ENCODE results near the gene PITPNC1. TPM values are rescaled to one million over a fixed set of nuclear protein-coding genes. Genes with fewer than 3 reads are reported as not detected.

PITPNC1 gene
- total RNA-seq, 4 donors from 2014 or later: 1.6 to 6.0 (median 3.2) TPM

DNA sequence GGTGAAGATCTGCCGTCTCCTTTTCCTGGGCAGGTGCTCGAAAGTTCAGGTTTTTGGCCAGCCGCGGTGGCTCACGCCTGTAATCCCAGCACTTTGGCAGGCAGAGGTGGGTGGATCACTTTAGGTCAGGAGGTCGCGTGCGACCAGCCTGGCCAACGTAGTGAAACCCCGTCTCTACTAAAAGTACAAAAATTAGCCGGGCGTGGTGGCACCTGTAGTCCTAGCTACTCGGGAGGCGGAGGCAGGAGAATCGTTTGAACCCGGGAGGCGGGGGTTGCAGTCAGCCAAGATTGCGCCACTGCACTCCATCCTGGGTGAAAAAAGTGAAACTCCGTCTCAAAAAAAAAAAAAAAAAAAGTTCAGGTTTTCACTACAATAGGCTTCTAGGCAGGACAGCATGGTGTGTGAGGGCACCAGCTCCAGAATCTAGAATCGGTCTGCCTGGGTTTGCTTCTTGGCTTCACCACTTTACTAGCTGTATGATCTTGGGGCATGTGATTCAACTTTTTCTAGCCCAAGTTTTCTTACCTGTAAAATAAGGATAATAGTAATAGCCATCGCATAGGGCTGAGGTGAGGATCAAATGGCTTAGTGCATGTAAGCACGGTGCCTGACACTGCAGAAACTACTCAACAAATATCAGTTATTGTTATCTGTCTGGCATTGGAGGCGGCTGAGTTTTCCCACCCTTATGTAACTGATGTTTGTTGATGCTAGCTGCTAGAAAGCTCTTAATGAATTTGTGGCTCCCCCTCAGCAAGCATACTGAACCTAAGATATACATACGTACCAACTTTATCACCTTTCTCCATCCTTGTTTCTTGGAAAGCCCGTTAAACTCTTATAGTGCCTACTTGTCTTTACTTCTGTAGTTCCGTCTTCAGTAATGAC, 12.0 kb upstream of the PITPNC1 start:
- peak overlapping the region; percentile 96 for H3K4me3 ChIP-seq
- peaks cover 50% of the 10 kb centered on the region for H3K4me1 ChIP-seq
- H3K36me3 ChIP-seq: peaks cover 3% of the 10 kb centered on the region
- 53% methylated on average over 26 of the region's 26 CpGs for WGBS
- TF ChIP-seq, protein P1, sequence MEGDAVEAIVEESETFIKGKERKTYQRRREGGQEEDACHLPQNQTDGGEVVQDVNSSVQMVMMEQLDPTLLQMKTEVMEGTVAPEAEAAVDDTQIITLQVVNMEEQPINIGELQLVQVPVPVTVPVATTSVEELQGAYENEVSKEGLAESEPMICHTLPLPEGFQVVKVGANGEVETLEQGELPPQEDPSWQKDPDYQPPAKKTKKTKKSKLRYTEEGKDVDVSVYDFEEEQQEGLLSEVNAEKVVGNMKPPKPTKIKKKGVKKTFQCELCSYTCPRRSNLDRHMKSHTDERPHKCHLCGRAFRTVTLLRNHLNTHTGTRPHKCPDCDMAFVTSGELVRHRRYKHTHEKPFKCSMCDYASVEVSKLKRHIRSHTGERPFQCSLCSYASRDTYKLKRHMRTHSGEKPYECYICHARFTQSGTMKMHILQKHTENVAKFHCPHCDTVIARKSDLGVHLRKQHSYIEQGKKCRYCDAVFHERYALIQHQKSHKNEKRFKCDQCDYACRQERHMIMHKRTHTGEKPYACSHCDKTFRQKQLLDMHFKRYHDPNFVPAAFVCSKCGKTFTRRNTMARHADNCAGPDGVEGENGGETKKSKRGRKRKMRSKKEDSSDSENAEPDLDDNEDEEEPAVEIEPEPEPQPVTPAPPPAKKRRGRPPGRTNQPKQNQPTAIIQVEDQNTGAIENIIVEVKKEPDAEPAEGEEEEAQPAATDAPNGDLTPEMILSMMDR (IDR thresholded peaks at IDR 0.05): no peak
- TF ChIP-seq POLR2AphosphoS5 (IDR thresholded peaks at IDR 0.05) (no peak), EP300 (IDR thresholded peaks at IDR 0.05) (no peak)
- DNase-seq (ENCODE audit: low spot score in 2 of 2): peak in 1 of 2 donors; percentile 40
- peak overlapping the region; percentile 96 for H3K27ac ChIP-seq
- no peaks in the 10 kb centered on the region for H3K9me3 ChIP-seq
- no peaks in the 10 kb centered on the region for H3K27me3 ChIP-seq

DNA sequence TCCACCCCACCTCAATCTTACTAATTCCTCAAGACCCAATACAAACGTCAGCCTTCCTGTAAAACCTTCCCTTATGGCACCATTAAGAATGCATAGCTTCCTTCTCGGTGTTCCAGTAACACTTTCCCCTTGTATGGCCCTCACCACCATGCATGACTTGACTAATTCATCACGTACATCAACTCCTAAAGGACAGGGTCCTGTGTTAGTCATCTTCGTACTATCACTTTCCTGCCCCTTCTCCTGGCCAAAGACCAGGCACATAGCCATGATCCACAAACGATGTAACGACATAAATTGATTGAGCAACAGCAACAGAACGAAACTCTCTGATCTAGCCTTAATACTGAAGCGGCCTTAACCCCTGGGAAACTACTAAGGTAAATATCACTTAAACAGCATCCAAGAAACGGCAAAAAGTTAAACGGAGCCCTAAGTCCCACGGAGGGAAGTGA, 11.3 kb upstream of the PITPNC1 start:
- peaks cover 44% of the 10 kb centered on the region for H3K4me1 ChIP-seq
- H3K9me3 ChIP-seq: no peaks in the 10 kb centered on the region
- H3K36me3 ChIP-seq: peaks cover 3% of the 10 kb centered on the region
- H3K4me3 ChIP-seq: peak overlapping the region; percentile 96
- TF ChIP-seq POLR2A (IDR thresholded peaks at IDR 0.05): no peak
- TF ChIP-seq POLR2AphosphoS5 (IDR thresholded peaks at IDR 0.05): no peak
- TF ChIP-seq, protein P1 (IDR thresholded peaks at IDR 0.05): no peak
- TF ChIP-seq EP300 (IDR thresholded peaks at IDR 0.05): no peak
- WGBS: under 1% methylated on average over 11 of the region's 11 CpGs
- peak overlapping the region; percentile 96 for H3K27ac ChIP-seq
- no peaks in the 10 kb centered on the region for H3K27me3 ChIP-seq
- DNase-seq (ENCODE audit: low spot score in 2 of 2): peak in 1 of 2 donors; percentile 43

DNA sequence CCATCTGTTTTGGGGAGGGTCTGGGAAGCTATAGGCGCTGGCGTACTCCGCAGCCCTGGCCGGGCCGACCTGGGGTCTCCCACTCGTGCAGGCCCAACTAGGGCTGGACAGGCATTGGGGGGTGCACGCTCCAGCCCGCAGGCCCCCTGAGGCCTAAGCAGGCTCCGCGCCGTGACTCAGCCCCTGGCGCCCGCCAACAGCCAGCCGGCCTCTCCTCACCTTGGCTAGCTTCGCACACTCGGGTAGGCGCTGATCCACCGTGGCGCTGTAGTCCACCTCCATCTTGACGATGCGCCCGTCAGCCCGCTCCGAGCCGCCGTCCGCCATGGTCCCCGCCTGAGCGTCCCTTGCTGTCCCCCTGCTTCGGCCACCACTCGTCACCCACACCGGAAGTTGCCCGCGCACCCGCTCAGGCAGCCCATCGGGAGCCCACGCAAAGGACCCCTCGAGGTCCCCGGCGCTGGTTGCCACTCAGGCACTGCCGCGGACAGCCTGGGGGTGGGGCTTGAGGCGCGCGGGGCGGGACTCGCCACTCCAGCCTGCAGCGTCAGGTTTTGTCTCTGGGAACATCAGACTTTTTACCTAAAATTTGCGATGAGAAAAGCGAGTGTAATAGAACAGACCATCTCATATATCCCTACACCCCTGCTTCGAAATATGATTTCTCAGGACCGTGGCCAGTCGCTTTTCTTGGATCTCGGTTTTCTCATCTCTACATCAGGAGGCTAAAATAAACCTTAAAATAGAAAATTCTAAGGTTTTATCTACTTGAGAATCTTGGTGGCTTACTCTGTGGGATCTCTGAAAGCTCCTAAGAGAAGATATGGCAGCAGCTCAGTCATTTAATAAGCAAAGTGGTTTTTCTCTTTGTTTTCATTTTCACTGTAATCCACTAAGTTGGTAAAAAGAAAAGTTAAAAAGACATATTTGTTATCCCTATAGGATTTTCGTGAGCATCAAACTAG, 10.6 kb upstream of the PITPNC1 start, which contains the start of gene PSMD12:
Gene PSMD12, minus strand, starts transcription at position 385 of the 965 bp plus-strand sequence. Its CDS starts 58 bp downstream, at position 327.
- DNase-seq (ENCODE audit: low spot score in 2 of 2): peak; percentile 96 to 97
- Histone ChIP-seq H3K36me3 (peaks cover 3% of the 10 kb centered on the region), H3K27me3 (no peaks in the 10 kb centered on the region), H3K27ac (peak within 1 kb of the TSS; percentile 96), H3K4me3 (peak within 1 kb of the TSS; percentile 96), H3K4me1 (peaks cover 37% of the 10 kb centered on the region), H3K9me3 (no peaks in the 10 kb centered on the region)
- TF ChIP-seq, protein P1 (IDR thresholded peaks at IDR 0.05): no peak
- TF ChIP-seq POLR2A (IDR thresholded peaks at IDR 0.05): peak; percentile 52 to 79
- TF ChIP-seq POLR2AphosphoS5 (IDR thresholded peaks at IDR 0.05): peak; percentile 58 to 78 (median 77)
- 3% methylated on average over 36 of the region's 55 CpGs for WGBS

DNA sequence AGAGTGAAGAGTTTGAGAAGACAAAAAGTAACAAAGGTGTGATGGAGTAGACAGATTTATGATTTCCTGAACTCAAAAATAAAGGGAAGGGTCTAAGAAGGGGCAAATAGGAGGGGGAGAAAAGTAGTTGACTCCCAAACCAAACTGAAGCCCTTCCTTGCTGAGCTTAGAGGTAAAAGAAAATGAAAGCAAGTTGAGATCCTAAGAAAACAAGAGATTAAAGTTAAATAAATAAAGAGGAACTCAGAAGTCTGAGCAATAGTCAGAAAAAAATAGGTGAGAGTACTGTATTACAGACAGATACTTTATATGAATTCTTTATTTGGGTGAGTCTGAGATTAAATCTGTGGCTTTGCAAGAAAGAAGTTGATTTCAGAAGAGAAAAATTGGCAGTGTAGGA, 7.4 kb upstream of the PITPNC1 start:
- H3K27me3 ChIP-seq: no peaks in the 10 kb centered on the region
- H3K36me3 ChIP-seq: no peaks in the 10 kb centered on the region
- H3K4me3 ChIP-seq: no peak overlapping the region
- peaks cover 13% of the 10 kb centered on the region for H3K4me1 ChIP-seq
- TF ChIP-seq, protein P1 (IDR thresholded peaks at IDR 0.05): no peak
- TF ChIP-seq POLR2AphosphoS5 (IDR thresholded peaks at IDR 0.05) (no peak), POLR2A (IDR thresholded peaks at IDR 0.05) (no peak), EP300 (IDR thresholded peaks at IDR 0.05) (no peak)
- H3K9me3 ChIP-seq: no peaks in the 10 kb centered on the region
- no peak overlapping the region for H3K27ac ChIP-seq
- no peak for DNase-seq (ENCODE audit: low spot score in 2 of 2)

All from suprapubic skin (tissue), 4 donors.